Raji (cell line): ENCODE results near the gene ENDOU.

Experiments
- POLR2A ChIP-seq: IDR thresholded peaks from 2 replicates; pipeline ENCODE4 v1.6.1; 2011; ENCODE audit warnings: low read depth, low read length, control low read depth; ENCODE audit not compliant: insufficient read depth

ENDOU gene

GRCh38 chr12:47750229-47750798, 25.0 kb upstream of the ENDOU start:
- no peak for TF ChIP-seq POLR2A

DNA sequence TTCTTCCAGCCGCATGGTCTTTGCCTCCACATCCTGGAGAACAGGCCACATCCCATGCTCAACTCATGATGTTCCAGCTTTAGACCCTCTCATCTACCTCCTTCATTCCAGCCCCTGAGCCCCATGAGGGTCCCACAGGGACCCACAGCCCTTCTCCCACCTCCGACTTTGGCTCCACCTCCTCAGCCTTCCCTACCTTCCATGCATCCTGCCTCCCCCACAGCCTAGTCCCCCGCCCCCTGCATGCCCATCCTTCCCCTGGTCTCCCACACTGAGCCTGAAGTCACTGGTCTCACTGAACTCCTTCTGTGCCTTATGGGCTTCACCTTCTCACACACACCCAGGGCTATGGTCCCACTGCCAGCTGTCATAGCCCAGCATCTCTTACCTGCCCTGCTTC, 23.6 kb upstream of the ENDOU start:
- TF ChIP-seq POLR2A, result no peak

GRCh38 chr12:47748507-47748828, 23.2 kb upstream of the ENDOU start:
- TF ChIP-seq POLR2A, result no peak

- TF ChIP-seq POLR2A, result no peak
Observed at GRCh38 chr12:47747596-47748506, 22.6 kb upstream of the ENDOU start.

GRCh38 chr12:47747126-47747525, 21.8 kb upstream of the ENDOU start:
- TF ChIP-seq POLR2A, result no peak

DNA sequence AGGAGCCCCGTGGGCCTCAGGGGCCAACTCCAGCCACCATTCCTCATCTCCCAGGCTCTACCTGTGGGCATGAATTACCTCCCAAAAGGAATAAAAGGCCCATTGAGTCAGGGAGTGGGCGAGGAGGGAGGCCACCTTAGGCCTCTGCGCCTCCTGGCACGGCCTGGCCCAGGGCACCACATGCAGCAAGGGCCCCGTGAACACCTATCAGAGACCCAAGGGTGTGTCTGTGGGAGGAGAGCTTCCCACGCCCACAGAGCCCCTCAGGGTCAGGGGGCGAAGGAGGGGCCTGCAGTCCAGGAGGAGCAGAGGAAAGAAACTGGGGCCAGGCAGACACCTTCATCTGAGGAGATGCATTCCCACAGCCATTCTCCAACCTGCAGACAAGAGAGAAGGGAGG, 21.2 kb upstream of the ENDOU start:
- TF ChIP-seq POLR2A, result no peak

DNA sequence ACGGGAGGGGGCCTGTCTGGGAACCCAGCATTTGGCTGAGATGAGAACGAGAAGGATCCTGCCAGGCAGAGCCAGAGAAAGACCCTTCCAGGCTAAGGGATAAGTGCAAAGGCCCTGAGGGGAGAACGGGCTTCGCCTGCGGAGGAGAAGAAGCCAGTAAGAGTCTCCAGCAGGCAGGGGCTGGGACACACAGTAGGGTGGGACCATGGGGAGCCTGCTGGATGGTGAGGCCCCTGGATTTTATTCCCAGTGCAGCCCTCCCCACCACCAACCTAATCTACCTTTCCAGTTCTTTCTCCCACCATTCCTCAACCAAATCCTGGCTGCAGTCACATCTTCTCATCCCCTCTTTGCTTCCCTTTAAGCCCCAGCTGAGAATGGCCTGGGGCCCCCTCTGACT, 20.8 kb upstream of the ENDOU start:
- no peak for TF ChIP-seq POLR2A

GRCh38 chr12:47745485-47746041, 20.3 kb upstream of the ENDOU start:
- no peak for TF ChIP-seq POLR2A

DNA sequence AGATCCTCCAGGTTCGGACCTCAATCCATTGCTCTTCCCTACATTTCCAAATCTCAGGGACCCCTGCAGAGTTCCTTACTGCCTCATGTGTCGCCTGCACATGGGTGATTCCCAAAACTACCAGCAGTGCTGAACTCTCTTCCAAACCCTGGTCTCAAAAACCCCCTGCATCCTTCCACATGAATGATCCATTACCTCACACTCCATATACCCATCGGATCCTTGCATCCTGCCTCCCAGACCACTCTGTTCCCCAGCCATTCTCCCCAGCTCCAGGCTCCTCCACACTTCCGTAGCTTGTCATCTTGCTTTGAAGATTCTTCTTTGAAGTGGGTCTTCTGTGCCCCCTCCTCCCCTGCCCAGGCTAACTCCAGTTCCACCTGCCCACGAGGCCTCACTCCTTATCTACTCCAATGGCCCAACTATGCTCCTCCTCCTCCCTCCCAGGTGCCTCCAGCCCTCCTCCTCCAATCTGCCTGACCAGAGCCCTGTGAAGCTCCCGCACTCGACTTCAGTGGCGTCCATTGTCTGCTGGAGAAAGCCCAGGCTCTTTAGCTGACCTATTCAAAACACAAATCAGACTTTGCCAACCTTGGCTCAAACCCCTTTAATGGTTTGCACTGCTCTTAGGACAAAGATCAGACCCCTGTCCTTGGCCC, 19.6 kb upstream of the ENDOU start:
- TF ChIP-seq POLR2A, result no peak

GRCh38 chr12:47744005-47744651, 18.8 kb upstream of the ENDOU start:
- no peak for TF ChIP-seq POLR2A

DNA sequence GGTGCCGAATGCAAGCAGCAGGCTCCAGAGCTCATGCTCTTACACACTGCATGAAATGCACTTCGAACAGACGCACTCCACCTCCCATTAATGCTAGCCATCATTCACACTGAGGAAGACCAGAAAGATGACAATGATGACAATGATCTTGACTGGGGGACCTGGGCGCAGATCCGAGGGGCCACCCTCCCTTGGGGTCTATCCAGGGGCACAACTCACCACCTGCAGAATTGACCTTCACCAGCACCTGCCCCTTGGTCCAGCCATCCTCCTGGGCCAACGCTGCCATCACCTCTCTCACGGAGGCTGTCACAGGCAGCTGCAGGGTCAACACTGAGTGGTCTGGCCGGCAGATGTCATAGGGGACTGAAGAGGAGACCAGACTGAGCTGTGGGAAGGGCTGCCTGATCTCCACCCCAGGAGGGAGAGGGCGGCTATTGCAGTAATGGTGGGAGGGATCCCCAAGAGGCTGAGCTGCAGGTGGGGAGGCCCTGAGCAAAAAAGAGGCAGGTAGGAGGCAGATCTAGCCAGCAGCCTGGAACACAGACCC, 18.1 kb upstream of the ENDOU start:
- no peak for TF ChIP-seq POLR2A

- no peak for TF ChIP-seq POLR2A
Observed at GRCh38 chr12:47742253-47742825, 17.0 kb upstream of the ENDOU start.

- TF ChIP-seq POLR2A, result 0 out of 2 replicates have a peak, but pooled peaks have one; percentile 8
Observed at GRCh38 chr12:47741340-47741703, 16.0 kb upstream of the ENDOU start.

DNA sequence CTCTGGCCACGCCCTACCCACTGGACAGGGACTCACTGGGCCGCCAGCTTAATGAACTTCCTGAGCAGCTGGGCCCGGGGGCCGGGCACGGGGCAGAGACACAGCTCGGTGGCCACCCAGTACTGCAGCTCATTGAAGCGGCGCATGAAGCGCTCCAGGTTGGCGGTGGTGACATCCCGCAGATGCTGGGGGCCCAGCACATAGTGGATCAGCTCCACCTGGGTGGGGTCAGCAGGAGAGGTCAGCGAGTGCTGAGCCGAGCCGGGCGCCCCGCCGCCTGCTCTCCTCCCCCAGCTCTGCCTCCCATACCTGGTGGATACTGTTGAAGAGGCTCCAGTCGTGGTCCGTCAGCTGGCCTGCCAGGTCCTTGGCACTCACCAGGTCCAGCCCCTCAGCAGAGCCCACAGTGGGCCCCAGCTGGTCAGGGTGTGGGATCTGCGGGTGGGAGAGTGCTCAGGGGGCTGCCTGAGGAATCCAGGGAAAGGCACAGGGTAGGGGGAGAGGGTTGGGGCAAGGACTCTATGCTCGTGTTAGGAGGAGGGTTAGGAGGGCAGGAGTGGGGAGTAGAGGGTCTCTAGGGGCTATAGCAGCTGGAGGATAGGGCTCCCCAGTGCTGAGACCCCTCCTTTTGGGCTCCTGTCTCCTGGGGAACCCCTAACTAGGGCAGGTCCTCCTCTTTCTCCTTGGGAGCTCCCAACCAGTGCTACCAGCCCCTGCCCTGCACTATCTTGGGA, 15.5 kb upstream of the ENDOU start:
- TF ChIP-seq POLR2A, result 0 out of 2 replicates have a peak, but pooled peaks have one; percentile 1
